Epithelial cell of proximal tubule (primary cell): ENCODE data around the gene TMPRSS11D. TPM values are rescaled to one million over a fixed set of nuclear protein-coding genes. Genes with fewer than 3 reads are reported as not detected.

ENCODE experiments used
- DNase-seq: peaks from one replicate; pipeline ENCODE4 v3.0.0-alpha.2; 2011; ENCODE audit warnings: low read depth
- H3K4me3 ChIP-seq: 2 replicates; pipeline ENCODE4 v1.5.1; 2011; ENCODE audit warnings: low read depth, mild to moderate bottlenecking, low read length
- total RNA-seq: library from RNA; depleted of rRNA; stranded (reverse); fragments of >200 nt; gene quantifications from 2 replicates; pipeline ENCODE4 v1.2.3, GENCODE V29; 2015
- TF ChIP-seq, protein P1 (sequence below): conservative IDR thresholded peaks from 2 replicates; pipeline ENCODE4 v1.5.1; 2012; ENCODE audit warnings: low read depth, mild to moderate bottlenecking, low read length

Gene TMPRSS11D
- total RNA-seq, 1 donor from 2014 or later = not detected

DNA sequence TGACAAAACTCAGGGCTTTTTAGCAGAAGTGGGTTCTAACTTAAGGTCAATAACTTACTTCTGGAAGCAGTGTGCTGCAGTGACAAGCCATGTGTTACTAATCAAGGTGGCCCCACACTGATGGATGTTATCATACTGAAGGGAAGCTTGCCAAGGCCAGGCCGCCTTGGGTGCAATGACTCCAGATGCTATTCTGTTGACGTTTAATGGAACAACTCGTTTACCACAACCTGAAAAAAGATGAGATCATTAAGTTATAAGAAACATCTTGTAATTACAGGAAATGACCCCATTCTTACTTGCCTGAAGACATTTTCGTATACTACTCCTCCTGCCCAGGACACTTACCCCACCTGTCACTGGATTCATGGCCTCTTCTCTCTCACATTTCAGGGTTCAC is 38.9 kb upstream of the TMPRSS11D start:
- TF ChIP-seq, protein P1, sequence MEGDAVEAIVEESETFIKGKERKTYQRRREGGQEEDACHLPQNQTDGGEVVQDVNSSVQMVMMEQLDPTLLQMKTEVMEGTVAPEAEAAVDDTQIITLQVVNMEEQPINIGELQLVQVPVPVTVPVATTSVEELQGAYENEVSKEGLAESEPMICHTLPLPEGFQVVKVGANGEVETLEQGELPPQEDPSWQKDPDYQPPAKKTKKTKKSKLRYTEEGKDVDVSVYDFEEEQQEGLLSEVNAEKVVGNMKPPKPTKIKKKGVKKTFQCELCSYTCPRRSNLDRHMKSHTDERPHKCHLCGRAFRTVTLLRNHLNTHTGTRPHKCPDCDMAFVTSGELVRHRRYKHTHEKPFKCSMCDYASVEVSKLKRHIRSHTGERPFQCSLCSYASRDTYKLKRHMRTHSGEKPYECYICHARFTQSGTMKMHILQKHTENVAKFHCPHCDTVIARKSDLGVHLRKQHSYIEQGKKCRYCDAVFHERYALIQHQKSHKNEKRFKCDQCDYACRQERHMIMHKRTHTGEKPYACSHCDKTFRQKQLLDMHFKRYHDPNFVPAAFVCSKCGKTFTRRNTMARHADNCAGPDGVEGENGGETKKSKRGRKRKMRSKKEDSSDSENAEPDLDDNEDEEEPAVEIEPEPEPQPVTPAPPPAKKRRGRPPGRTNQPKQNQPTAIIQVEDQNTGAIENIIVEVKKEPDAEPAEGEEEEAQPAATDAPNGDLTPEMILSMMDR = no peak
- no peak for DNase-seq
- H3K4me3 ChIP-seq = no peak overlapping the region

DNA sequence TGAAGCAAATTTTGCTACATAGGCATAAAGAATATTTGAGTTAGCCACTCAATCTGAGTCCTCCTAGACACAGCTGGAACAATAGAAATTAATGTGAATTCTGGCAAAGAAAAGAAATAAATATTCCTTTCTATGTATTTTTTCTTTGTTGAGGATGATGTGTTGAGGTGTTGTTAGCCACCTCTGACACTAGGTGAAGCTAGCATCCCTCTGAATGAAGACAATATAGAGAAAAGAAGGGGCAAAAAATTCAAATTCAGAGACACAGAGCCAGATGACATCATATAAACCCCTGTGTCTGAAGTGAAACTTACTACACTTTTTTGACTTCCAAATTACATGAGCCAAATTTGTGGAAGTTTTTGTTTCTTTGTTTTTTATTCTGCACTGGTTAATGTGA is 34.6 kb upstream of the TMPRSS11D start:
- DNase-seq = no peak
- TF ChIP-seq, protein P1 = peak; percentile 64

DNA sequence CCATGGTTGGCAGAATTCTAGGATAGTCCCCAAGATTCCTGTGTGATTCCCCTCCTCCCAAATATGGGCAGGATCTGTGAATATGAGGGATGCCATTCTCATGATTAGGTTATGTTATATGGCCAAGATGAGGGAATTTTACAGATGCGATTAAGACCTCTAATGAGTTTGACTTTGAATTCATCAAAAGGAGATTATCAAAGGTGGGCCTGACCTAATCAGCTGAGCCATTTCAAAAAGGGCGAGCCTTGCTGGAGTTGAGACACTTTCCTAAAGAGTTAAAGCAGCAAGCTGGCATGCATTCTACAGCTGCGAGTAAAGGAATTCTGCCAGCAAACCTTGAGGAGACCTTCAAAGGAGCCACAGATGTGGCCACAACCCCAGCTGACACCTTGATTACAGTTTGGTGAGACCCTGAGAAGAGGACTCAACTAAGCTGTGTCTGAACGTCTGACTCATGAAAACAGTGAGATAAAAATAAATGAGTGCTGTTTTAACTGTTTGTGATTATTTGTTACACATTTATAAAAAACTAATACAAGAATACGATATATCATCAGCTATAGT is 31.7 kb upstream of the TMPRSS11D start:
- H3K4me3 ChIP-seq = no peak overlapping the region
- TF ChIP-seq, protein P1 = no peak
- DNase-seq = no peak

More for the DNA sequence above, 34.6 kb upstream of the TMPRSS11D start:
- no peak overlapping the region for H3K4me3 ChIP-seq

DNA sequence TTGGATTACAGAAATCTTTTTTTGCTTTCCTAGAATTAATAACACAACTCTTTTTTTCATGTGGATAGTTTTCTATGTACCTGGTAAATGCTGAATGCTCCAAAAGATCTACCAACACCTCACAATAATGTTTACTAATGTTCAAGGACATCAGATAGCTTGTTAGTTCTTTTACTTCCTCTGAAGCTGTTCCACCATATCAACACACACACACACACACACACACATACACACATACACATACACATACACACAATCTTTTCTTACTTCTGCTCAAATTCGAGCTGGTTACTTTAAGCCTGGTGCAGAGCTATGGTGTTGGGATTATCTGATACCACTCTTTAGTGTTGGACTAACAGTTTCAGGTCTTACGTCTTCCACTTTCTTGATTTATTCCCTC is 28.3 kb upstream of the TMPRSS11D start:
- no peak for DNase-seq
- H3K4me3 ChIP-seq = no peak overlapping the region
- TF ChIP-seq, protein P1 = no peak

DNA sequence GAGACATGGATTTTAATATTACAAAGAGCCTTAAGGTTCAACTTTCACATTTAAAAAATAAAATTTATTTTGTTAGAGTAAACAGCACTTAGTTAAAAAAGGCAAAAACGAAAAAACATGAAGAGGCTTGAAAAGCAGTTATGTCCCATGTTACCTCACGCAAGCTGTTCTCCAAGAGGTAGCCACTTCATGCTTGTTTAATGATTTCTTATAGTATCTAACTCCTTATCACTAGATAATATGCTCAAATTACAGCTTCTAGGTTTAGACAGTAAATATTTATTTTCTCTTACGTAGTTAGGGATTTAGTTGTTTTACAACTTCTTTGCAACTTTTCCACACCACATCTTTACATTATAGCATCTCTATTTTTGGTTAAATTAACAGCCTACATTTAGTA is 27.8 kb upstream of the TMPRSS11D start:
- TF ChIP-seq, protein P1 = no peak
- no peak for DNase-seq
- no peak overlapping the region for H3K4me3 ChIP-seq

DNA sequence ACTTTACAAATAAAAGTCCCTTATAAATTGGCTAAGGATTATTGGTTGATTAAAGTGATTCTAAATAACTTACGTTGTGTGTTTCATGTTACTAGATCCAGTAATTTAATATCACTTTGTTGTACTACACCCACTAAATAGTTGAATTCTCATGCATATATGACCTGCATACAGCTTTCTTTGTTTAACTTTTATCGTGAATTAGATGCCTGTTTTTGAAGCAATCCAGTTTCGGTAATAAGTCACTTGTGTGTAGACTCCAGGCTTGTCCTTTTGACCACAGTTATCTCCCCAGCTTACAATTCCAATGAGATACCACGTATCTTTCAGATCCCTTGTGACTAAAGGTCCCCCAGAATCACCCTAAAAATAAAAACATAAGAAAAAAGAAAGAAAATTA is 27.3 kb upstream of the TMPRSS11D start:
- TF ChIP-seq, protein P1 = no peak
- no peak overlapping the region for H3K4me3 ChIP-seq
- DNase-seq = no peak

DNA sequence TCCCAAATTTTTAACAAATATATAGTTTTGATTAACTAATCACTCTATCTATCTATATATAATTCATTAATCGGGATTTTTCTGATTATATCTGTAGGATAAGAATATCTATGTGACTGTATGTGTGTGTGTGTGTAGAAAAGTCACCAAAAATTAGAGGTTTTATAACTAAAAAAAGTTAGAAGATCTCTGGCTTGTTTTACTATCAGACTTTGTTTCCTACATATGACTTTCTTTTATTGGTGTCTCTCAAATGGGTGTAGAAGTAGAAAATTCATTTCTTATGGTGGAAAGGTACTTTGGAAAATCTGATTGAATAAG is 26.7 kb upstream of the TMPRSS11D start:
- TF ChIP-seq, protein P1 = no peak
- DNase-seq = no peak
- no peak overlapping the region for H3K4me3 ChIP-seq
